HAP-1 (cell line): ENCODE data around the gene ANKRD36.
"Not testable (repeated sequence)": the region's sequence is repeated elsewhere in the genome, so short reads cannot be mapped to it uniquely, and the experiment has no call there.

Experiments used
- DNase-seq, 2 experiments: peaks; one replicate each; pipeline ENCODE4 v3.0.0-alpha.2; 2016 to 2020; ENCODE audit warnings: low spot score in 2 of 2
- H3K27me3 ChIP-seq: fragments of 250-450 bp; sonication (Bioruptor Pico); 2 replicates; pipeline ENCODE4 v1.5.1; 2020; ENCODE audit warnings: low read depth, mild to moderate bottlenecking, moderate library complexity
- H3K36me3 ChIP-seq: fragments of 250-450 bp; sonication (Bioruptor Pico); replicated peaks from 2 replicates; pipeline ENCODE4 v1.5.1; 2020; ENCODE audit warnings: mild to moderate bottlenecking
- H3K4me1 ChIP-seq: fragments of 250-450 bp; sonication (Bioruptor Pico); 2 replicates; pipeline ENCODE4 v1.5.1; 2020; ENCODE audit warnings: mild to moderate bottlenecking
- H3K4me3 ChIP-seq: fragments of 250-450 bp; sonication (Bioruptor Pico); 2 replicates; pipeline ENCODE4 v1.5.1; 2020; ENCODE audit warnings: mild to moderate bottlenecking, moderate library complexity
- H3K9me3 ChIP-seq: fragments of 250-450 bp; sonication (Bioruptor Pico); 2 replicates; pipeline ENCODE4 v1.5.1; 2020; ENCODE audit warnings: mild to moderate bottlenecking, moderate library complexity
- in situ Hi-C: fragments of 300-500 bp; cut with MboI; formaldehyde crosslinking; loops from 3 replicates; pipeline ENCODE4 v1.14.3; 2020; ENCODE audit warnings: low sequenced_read_pairs, inconsistent platforms, mixed read lengths

ANKRD36 gene

DNA sequence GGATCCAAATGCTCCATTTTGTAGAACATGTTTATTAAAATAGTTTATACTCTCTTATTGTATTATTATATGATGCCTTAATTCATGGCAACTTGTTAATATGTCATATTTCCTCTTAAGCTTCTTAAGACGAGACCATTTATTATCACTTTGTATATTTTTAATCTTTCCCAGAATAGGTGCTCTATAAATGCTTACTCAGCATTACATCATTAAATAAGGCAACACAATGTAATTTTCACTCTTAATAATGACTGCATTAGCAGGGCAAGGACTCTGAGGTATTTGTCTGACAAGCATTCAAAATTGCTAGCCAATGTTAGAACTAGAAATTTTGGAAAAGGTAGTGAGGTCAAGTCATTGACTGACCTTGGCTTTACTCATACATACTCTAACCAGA is 180.7 kb downstream of the ANKRD36 start:
- DNase-seq, H3K4me1 ChIP-seq, H3K9me3 ChIP-seq, in situ Hi-C loops, H3K27me3 ChIP-seq, H3K4me3 ChIP-seq, H3K36me3 ChIP-seq: not testable (repeated sequence)
